ENCODE data around the gene TMEM116.

The TMEM116 gene

DNA sequence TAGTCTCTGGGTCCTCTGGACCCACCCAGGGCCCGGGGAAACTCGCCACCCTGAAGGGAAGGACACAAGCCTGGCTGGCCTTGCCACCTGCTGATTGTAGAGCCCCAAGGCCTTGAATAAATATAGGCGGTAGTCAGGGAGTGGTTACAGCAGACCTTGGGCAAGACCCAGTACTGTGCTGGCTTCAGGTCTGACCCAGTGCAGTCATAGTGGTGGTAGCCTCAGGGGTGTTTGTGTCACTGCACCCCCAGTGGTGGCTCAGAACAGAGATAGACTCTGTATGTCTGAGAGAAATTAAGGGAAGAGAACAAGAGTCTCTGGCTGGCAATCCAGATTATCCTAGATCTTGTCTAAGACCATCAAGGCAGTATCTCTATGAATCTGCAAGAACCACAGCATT lies 107.5 kb downstream of the TMEM116 start:
- DNase-seq (ENCODE audit: extremely low read depth in 1 of 2, low read depth in 1 of 2), result no peak

DNA sequence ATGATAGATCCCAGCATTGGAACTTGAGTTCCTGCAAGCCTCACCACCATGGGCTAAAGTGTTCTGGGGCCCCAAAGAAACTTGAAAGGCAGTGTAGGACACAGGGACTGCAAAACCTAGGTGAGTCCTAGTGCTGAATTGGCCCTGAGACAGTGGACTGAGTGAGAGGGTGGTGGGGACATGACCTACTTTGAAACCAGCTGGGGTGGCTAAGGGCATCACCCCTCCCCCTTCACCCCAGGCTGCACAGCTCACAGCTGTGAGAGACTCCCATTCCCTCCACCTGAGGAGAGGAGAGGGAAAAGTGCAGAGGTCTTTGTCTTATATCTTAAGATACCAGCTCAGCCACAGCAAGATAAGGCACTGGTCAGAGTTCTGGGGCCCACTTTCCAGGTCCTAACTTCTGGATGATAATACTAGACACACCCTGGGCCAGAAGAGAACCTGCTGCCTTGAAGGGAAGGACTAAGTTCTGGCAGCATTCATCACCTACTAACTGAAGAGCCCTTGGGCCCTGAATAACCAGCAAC lies 108.5 kb downstream of the TMEM116 start:
- DNase-seq (ENCODE audit: extremely low read depth in 1 of 2, low read depth in 1 of 2), result no peak

DNA sequence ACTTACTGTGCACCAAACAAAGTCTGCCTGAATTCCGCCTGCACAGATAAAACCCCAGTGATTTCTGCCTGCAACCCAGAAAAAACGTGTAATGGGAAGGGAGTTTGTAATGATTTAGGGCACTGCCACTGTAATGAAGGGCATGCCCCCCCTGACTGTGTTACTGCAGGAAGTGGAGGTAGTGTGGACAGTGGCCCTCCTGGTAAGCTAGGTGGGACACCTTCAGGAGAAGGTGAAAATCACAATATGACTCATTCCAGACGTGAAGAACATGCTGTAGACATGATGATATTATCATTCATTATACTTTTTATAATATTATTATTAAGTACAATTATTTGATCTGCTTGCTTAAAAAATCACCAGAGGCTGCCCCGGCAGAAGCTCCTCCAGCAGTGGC lies 111.8 kb downstream of the TMEM116 start:
- DNase-seq (ENCODE audit: extremely low read depth in 1 of 2, low read depth in 1 of 2), result no peak

DNA sequence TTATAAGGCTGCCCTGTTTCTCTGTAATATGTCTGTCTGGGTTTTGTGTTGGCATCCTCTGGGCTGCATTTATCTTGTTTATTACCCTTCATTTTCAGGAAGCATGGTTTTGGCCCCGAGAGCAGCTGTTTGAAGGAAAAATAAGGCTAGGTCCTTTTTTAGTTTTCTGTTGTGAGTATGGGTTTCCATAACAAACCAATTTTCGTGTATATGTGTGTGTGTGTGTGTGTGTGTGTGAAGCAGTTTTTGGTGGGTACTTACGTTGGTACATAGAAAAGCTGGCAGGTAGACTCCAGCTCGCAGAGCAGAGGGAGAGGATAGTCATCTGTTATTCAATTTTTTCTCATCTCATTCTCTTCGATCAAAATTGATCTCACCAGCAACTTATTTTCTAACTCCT lies 118.4 kb downstream of the TMEM116 start:
- DNase-seq (ENCODE audit: extremely low read depth in 1 of 2, low read depth in 1 of 2), result no peak

DNA sequence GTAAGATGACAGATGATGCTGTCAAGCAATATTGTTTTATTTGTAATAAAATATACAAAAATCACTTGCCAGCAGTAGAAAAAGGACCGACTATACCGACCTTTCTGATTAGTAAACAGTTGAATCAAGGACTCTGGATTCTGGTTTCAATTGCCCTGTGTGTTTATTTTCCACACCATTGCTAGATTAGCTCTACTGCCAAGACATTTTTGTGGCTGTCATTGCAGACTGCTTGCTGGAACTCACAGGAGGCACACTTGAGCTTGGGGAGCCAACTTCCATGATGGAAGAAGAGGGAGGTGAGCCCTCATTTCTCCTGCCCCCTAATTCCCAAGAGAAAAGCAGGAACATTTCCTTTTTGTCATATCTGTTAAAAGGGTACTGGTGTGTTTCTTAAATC lies 119.7 kb downstream of the TMEM116 start:
- no peak for DNase-seq (ENCODE audit: extremely low read depth in 1 of 2, low read depth in 1 of 2)

DNA sequence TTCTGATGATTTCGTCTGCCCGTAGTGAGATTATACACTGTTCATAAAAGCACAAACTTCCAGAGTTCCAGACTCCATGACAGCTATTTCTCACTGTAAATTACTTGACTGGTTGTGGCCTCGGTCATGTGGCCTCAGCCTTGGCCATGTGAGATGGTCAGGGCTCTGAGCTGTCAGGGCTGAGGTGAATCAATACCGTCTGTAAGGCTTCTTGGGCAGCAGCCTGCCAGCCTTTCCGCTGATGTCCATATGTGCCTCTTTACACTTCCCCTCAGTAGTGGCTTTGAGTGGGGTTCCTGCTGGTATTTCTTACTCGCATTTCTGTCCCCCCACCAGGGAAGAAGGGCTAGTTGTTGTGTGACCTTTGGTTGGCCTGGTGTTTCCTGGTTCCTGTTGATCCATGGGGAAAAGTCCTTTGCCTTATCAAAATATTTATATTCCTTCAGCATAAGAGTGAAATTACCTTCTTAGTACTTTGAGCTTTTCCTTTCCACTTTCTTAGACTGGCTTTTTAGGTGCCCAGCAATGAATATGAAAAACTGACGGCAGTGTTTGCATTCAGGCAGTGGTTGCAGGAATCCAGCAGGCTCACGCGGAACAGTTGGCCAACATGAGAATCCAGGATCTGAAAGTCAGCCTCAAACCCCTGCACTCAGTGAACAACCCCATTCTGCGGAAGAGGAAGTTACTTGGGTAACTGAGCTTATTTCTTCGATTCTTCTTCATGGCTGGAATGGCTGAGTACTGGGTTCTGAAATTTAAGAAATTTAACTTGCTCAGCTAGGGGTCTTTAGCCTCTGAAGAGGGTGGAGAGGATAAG lies 124.8 kb downstream of the TMEM116 start:
- no peak for DNase-seq (ENCODE audit: extremely low read depth in 1 of 2, low read depth in 1 of 2)

DNA sequence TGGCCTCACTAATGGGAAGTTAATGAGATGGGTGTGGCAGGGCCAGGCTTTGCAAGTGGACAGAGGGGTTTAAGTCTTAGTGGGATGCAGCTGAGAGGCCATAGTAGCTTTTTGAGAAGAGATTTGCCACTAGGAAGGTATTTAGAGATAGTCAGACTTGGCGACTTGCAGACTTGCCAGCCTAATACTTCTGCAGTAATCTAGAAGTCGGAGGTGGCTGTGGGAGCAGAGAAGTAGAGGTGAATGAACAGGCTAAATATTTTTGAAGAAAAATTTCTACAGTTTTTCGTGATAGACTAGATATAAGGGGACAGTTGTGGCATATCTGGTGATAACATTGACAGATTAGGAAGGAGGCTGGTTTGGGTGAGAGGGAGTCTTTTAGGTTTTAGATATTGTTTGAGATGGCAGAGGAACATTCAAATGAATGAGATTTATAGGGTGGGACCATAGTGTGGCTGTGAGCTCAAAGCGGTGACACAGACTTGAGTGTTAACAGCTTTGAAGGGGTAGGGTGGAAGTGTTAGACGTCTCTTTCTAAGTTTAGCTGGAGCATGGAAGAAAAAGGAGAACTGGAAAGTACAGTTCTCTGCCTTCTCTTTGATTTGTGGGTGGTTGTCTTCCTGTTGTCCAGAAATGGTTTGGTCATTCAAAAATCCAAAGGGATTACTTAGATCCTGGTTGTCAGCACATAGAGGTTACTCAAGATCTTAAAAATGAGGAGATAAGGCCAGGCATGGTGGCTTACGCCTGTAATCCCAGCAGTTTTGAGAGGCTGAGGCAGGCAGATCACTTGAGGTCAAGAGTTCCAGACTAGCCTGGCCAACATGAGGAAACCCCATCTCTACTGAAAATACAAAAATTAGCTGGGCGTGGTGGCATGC lies 126.1 kb downstream of the TMEM116 start:
- DNase-seq (ENCODE audit: extremely low read depth in 1 of 2, low read depth in 1 of 2), result no peak

DNA sequence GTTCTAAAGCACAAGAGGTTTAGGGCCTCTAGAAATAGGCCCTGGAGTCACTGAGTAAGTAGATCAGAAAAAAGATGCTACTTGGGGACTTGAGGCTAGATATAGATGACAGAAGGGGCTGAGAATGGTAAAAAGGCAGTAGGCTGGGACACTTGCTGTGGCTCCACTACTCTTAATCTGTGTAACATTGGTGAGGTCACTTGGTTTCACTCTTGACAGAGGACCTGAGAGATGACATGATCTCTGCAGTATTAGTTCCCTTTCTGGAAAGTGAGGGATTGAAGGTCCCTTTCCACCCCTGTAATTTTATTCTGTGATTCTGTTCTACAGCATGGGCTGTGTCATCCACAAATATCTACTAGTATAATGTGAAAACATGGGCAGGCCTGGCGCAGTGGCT lies 131.2 kb downstream of the TMEM116 start:
- DNase-seq (ENCODE audit: extremely low read depth in 1 of 2, low read depth in 1 of 2), result no peak
